ENCODE data around the gene NFE2.

- TF ChIP-seq POLR2A (IDR thresholded peaks at IDR 0.05) (peak; percentile 64 to 77), CTCF (IDR thresholded peaks at IDR 0.05) (peak; percentile 57 to 69 (median 64))
Measured at GRCh38 chr12:54324617-54325441, 24.0 kb upstream of the NFE2 start, which contains the start of gene COPZ1.

Data from uterus (tissue), 2 donors.